Measurements from ENCODE around the gene CEACAM1.

DNA sequence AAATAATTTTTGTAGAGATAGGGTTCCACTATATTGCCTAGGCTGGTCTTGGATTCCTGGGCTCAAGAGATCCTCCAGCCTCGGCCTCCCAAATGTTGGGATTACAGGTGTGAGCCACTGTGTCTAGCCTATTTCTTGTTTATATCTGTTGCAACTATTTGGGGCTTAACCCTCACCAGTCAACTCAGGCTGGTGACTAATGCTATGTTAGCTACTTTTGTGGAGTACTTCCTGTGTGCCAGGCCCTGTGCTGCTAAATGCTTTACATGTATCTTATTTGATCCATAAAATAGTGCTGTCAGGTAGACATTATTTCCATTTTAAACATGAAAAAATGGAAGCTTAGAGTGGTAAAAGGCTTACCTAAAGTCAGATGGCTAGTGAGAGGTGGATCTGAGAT, 13.8 kb downstream of the CEACAM1 start:
- TF ChIP-seq CTCF (IDR thresholded peaks at IDR 0.05; ENCODE audit: low read depth, low read length), result no peak
- TF ChIP-seq, protein P1, sequence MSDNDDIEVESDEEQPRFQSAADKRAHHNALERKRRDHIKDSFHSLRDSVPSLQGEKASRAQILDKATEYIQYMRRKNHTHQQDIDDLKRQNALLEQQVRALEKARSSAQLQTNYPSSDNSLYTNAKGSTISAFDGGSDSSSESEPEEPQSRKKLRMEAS (IDR thresholded peaks at IDR 0.05; ENCODE audit: low read depth, low read length), result no peak
- TF ChIP-seq POLR2A (IDR thresholded peaks at IDR 0.05; ENCODE audit: extremely low read depth, insufficient read length), result no peak
- TF ChIP-seq MYC (IDR thresholded peaks at IDR 0.05; ENCODE audit: low read depth, low read length), result no peak

Measured in NB4 (cell line).